T1000 (cell line): ENCODE results near the gene SP140.
"Not testable (repeated sequence)": the region's sequence is repeated elsewhere in the genome, so short reads cannot be mapped to it uniquely, and the experiment has no call there.

Experiments
- DNase-seq: peaks from one replicate; lab custom pipeline; 2025; ENCODE audit warnings: mixed read lengths; lab: John Stamatoyannopoulos, UW

The SP140 gene

GRCh38 chr2:230226051-230226551 is 565 bp downstream of the SP140 start:
- no peak for DNase-seq

DNA sequence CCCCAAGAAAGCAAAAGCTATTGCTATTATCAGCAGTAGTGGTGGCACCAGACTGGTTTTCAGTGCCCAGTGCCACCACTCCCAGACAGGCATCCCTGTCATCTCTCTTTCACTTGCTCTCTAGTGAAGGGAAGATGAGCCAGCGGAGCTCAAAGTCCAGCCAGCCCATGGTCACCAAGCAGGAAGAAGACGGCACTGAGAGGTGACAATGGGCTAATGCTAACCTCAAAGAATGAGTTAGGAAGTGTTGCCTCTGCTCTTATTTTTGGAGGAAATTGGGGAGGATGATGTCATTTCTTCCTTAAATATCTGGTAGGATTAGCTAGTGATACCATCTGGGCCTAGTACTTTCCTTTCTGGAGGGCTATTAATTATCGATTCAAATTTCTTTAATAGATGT is 1.7 kb downstream of the SP140 start:
- DNase-seq, result no peak

DNA sequence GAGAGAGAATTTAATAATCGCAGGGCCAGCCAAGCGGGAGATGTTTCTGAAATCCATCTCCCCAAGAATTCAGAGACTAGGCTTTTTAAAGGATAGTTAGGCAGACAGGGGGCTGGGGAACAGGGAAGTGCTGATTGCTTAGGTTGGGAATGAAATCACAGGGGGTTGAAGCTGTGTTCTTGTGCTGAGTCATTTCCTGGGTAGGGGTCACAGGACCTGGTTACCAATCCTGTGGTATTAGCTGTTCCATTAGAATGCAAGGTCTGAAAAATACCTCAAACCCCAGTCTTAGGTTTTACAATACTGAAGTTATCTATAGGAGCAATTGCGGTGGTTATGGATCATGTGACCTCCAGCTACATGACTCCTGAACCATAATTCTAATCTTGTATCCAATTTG is 4.6 kb downstream of the SP140 start:
- DNase-seq, result peak; percentile 50

DNA sequence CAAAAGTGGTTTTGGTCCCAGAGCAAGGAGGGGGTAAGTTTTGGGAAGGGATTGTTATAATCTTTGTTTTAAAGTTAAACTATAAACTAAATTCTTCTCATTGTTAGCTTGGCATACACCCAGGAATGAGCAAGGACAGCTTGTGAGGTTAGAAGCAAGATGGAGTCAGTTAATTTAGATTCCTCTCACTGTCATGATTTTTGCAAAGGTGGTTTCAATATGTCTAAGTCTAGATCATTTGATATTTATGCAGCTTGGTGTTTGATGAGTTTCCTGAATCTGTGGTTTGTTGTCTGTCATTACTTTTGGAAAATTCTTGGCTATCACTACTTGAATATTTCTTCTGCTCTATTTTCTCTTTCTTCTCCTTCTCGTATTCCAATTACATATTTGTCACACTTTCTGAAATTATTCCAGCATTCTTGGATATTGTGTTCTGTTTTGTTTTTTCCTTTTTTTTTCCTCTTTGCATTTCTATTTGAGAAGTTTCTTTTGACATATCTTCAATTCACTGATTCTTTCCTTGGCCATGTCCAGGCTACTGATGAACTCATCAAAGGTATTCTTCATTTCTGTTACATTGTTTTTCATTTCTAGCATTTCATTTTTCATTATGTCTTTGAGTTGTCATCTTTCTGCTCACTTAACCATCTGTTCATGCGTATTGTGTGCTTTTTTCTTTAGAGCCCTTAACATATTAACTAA is 5.1 kb downstream of the SP140 start:
- DNase-seq, result no peak

DNA sequence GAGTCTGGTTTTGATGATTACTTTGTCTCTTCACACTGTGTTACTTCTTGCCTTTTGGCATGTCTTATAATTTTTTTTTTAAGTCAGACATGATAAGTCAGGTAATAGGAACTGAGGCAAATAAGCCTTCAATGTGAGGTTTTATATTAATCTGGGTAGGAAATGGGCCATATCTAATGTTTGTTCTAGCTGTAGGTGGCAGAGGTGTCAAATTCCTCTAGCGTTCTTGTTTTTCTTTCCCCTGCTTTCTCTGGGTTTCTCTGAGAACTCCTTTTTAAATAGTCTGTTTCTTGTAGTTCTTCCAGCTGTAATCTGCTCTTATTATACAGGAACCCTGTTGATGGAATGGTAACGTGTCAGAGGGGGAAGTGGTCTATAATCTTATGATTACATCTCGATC is 5.7 kb downstream of the SP140 start:
- DNase-seq, result no peak

DNA sequence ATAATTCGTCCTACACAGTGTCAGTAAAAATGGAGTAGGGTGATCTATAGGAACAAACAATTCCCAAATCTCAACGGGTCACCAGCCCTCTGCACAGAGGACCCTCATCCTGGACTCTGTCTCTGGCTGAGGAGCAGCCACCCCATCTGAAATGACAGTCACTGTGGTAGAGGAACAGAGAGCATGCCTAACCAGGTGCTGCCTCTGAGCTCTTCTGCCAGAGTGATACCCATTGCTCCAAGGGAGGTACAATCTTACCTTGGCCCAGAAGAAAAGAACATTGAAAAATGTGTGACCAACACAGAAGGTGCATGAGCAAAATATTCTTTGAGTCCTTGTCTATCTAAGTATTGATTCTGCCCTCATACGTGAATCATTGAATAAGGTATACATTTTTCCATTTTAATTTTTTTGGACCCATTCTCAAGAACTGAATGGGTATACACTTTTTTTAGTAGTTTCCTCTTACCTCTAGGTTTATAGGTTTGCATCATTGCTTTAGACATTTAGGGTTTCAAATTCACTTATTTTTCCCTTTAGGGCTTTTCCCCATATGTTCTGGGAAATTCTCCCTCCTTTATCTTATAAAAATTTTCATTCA is 8.7 kb downstream of the SP140 start:
- DNase-seq, result no peak

GRCh38 chr2:230234845-230235244 is 9.3 kb downstream of the SP140 start:
- DNase-seq, result no peak

DNA sequence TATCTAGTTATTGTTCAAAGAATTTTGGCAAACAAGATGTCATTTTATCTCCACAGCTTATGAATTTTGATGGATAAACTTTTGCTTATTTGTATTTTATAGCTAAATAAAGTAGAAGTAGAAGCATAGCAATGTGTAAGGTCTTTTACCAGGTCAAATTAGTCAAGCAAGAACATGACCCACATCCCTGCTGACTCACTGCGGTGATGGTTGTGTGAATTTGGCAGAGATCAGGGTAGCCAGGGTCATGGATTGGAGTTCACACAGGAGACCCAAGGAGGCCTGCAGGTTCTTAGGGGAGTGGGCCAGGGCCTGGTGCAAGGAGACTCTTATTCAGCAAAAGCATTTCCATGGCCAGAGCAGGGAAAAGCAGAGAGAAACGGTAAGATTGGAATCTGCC is 18.7 kb downstream of the SP140 start:
- DNase-seq, result no peak

DNA sequence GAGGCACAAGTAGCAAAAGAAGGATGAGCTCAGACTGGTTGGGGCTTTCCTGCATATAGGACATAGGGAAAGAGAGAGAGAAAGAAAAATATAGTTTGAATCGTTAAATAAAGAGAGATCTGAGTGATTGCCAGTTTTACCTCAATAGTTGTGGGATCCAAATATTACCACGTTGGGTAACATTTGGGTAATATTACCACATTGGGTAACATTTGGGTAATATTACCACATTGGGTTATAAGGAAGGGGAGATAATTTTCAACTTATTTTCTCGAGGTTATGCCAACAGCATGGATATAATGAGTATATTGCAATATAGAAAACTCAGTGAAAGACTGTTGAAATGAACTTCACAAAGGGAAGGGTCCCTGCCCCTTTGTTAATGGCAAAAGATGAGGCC is 20.7 kb downstream of the SP140 start:
- no peak for DNase-seq

DNA sequence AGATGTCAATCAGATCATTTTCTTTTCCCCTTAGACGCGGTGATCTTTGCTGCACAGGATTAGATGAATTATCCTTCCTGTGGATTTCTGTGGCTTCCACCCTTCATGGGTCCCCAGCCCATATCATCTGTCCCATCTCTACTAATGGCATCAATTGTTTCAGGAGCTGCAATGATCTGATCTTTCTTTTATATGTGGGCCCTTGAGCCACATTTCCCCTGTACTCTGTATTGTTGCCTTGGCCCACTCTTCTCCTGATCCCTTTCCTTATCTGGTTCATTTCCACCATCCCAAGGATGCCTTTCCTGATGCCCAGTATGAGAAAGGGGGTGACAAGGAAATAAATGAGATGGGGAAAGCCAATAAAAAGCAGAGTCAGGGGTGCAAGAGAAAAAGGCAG is 24.7 kb downstream of the SP140 start:
- no peak for DNase-seq

GRCh38 chr2:230254152-230254881 is 28.8 kb downstream of the SP140 start:
- DNase-seq, result no peak

DNA sequence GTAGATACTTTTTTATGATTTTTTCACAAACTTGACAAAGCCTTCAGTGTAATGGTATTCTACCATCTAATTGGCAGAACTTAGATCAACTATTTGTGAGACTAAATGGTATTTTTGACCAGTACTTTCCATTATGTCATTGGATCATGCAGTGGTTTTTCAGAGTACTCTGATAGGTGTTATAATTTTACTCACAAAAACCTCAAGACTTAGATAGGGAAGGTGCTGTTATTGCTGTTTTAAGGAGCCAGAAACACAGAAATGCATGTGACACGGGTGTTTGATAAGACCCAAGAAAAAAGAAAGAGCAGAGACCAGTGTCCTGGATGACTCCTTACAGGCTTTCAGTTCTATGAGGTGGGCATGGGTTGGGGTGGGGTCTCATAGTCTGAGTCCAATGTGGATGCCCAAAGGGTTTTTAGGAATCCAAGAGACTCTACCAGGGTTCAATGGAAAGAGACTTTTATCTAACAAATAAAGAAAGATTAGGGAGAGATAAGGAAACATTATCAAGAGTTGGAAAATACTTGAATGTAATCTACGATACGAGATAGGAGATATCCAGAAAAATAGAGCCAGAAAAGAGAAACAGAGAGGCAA is 31.3 kb downstream of the SP140 start:
- no peak for DNase-seq

- no peak for DNase-seq
Measured at GRCh38 chr2:230258483-230258882, 32.9 kb downstream of the SP140 start.

DNA sequence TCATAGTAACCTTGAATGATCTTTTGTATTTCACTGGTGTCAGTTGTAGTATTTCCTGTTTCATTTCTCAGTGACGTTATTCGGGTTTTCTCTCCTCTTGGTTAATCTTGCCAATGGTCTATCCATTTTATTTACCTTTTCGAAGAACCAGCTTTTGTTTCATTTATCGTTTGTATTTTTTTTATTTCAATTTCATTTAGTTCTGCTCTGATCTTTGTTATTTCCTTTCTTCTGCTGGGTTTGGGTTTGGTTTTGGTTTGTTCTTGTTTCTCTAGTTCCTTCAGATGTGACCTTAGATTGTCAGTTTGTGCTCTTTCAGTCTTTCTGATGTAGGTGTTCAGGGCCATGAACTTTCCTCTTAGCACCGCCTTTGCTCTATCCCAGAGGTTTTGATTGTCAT is 36.7 kb downstream of the SP140 start:
- no peak for DNase-seq

DNA sequence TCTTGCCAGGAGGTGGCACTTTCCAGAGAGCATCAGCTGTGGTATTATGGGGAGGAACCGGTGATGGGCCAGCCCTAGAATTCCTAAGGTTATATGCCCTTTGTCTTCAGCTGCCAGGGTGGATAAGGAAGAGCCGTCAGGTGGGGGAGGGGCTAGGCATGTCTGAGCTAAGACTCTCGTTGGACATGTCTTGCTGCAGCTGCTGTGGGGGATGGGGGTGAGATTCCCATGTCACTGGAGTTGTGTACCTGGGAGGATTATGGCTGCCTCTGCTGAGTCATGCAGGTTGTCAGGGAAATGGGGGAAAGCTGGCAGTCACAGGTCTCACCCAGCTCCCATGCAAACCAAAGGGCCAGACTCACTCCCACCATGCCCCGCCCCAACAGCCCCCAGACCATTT is 39.4 kb downstream of the SP140 start:
- not testable (repeated sequence) for DNase-seq

DNA sequence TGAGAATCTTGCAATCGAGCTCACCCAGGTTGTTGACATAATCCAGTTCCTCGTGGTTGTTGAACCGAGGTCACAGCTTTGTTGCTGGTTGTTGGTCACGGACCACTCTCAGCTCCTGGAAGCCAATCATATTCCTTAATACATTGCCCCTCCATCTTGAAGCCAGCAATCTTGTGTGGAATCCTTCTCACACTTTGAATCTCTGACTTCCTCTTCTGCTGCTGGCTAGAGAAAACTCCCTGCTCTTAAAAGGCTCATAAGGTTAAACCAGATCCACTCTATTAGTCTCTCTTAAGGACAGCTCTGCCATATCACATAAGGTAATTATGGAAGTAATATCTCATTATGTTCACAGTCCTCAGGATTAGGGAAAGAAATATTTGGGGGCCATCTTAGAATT is 41.1 kb downstream of the SP140 start:
- no peak for DNase-seq

GRCh38 chr2:230267059-230267458 is 41.5 kb downstream of the SP140 start:
- no peak for DNase-seq

DNA sequence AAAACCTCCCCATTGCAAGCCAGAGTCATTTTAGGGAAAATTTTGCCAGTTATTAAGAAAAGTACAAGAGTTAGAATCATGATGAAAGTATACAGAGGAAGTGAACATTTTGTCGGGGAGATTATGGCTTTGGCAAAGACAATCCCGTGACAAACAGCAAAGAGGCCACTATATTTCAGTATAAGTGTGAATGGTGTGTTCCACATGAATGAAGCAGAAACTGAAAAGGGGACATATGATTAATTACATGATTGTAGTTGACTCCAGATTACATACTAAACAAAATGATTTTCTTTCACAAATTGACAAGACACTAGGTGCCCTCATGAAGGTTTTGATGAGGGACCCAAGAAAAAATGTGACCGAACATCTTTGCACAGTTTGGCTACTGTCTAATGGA is 42.0 kb downstream of the SP140 start:
- no peak for DNase-seq

DNA sequence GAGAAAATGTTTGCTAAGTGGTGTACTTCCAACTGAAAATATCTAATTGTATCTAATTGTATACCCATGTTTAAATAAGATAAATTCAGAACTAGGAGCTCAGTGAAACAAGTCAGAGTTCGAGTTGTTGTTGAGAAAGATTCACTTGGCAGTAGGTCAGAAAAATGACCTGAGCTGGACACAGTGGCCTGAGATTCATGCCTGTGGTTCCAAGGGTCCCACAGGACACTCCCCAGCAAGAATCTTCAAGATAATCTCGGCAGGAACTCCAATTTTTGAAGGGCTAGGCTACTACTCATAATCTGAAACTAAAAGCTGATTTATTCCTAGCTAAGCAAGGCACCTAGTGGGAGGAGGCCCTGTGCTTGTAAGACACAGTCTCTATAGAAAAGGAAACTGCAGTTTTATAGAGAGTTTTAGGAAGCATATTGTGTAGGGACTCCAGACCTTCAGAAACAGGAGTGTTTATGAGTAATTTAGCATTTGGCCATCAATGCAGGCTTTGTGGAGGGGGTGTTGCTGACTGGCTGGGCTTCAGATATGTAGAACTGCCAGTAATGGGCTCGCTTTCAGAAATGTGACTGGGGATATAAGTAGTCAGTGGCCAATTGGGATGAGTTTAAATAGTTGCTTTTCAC is 43.2 kb downstream of the SP140 start:
- no peak for DNase-seq

GRCh38 chr2:230269715-230270114 is 44.2 kb downstream of the SP140 start:
- no peak for DNase-seq

GRCh38 chr2:230282936-230283335 is 57.4 kb downstream of the SP140 start:
- DNase-seq, result no peak

DNA sequence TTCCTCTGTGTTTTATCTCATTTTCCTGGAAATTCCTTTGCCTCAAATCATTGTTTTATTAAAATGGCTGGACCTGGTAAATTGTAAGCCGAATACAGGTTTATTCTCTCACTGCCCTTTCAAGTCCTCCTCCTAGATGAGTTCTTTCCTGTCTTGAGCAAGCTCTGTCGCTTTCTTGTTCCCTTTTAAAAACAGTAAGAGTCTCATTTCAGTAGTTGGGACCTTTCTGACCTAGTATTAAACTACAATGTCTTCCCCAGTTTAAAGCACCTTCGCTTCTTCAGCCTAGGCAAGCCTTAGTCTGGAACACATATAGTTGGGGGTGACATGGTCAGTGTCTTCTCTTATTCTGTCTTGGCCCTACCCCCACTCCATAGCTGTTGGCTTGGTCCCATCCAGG is 60.5 kb downstream of the SP140 start:
- no peak for DNase-seq
